Epidermal melanocyte (primary cell): Measurements from ENCODE around the gene WNT9A.

ENCODE experiments used
- DNase-seq: peaks from one replicate; pipeline ENCODE4 v3.0.0; 2011; ENCODE audit warnings: low spot score; ENCODE audit not compliant: insufficient read length

Gene WNT9A

DNA sequence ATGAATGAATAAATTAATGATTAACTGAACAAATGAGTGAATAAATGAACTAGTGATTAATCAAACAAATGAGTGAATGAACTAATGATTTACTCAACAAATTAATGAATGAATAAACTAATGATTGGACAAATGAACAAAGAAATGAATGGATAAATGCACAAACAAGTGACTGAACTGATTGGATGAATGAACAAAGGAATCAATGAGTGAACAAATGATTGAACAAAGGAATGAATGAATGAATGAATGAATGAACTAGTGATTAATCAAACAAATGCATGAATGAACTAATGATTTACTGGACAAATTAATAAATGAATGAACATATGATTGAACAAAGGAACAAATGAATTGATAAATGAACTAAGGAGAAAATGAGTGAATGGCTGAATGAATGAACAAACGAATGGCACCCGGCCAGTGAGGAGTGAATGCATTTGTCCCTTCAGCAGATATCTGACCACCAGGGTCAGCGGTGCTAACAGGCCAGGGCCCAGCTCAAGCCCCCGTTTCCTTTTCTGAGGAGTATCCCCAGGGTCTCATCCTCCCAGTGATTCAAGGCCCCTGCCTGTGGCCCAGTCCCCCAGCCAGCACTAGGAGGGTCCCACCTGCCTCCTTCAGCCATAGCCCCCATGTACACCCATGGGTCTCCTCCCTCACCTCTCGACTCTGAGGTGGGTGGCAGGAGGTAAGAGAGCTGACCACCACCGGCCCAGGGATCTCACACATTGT lies 49.9 kb downstream of the WNT9A start:
- no peak for DNase-seq

GRCh38 chr1:227896710-227897655 lies 50.7 kb downstream of the WNT9A start:
- DNase-seq, result no peak

DNA sequence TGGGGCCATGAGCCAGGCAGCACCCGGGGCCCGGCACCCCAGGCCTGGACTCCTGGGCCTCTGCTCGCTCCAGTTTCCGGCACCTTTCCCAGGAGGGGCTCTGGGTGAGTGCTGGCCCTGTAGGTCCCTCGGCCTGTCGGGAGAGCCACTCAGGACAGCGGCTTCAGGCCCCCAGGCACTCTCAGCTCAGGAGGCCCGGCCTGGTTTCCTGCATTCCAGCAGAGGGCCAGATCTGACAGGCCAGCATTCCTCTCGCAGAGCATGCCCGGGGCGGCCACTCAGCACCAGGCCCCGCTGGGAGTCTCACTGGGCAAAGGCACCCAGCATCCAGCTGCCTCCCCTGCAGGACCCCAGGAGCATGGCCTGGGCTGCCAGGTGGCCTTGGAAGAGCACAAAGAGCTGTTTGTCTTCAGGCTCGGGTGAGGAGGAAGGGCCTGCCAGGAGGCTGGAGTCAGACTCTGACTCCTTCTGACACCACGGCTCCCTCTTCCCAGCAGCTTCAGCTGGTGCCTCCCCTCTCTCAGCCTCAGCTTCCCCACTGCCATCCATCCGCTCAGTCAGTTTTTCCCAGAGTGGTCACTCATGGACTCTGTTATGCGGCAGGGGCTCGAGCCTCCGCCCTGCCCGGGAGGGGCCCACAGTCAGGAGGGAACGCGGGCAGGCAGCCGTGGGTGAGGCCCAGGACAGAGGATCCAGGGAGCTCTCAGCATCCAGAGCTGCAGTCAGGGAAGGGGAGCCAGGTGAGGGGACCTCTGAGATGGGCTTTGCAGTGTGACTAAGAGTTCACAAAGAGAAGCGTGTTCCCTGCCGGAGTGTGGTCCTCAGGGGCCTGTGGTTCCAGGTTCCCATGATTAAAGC lies 51.7 kb downstream of the WNT9A start:
- no peak for DNase-seq

DNA sequence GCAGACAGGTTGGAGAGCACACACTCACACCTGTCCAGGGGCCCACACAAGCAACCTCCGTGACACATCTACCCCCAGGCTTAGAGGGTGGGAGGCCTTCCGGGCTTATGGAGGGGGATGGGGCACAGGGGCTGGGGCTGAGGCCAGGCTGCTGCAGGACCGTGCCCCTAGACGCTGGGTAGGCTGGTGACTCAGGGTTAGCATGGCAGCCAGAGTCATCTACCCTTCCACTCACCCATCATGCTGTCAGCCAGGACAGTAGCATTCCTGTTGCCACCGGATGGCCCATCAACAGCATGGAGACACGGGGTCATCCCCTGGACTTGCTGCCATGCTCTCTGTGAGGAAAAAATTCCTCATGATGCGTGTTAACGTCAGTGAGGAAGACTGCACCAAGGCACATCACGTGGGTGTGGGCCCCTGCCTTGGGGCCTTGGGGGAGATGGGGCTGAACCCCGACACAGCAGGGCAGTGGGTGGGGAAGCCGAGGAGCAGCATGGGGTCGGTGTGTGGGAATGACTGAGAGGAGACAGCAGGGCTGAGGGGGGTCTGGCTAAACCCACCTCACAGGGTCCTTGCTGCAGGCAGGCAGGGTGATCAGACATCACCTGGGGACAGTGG lies 52.8 kb downstream of the WNT9A start:
- DNase-seq, result no peak

GRCh38 chr1:227893949-227894721 lies 53.6 kb downstream of the WNT9A start:
- no peak for DNase-seq

GRCh38 chr1:227893300-227893948 lies 54.3 kb downstream of the WNT9A start:
- DNase-seq, result no peak

- DNase-seq, result no peak
Observed at GRCh38 chr1:227892489-227893299, 55.0 kb downstream of the WNT9A start.

DNA sequence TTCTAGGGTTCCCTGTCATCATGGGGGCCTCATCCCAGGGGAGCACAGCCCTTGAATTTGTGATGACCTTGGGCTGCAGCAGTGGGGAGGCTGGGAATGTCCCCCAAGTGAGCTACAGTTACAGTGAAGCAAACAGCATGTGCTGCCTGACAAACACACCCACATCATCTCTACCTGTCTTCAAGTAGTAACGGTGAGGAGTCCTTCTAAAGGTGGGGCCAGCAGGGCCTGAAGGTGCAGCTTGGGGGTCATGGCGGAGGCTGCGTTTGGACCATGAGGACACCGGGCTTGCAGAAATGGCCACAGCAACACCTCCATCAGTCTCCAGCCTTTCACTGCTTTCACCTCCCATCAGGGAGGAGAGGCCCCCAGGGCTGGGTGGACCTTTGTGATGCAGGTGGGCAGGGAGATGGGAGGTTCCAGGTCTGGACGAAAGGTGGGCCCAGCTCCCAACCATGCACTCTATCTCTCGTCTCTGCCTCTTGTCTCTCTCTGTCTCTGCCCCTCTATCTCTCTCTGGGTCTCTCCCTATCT lies 55.7 kb downstream of the WNT9A start:
- DNase-seq, result no peak

- DNase-seq, result no peak
Observed at GRCh38 chr1:227891223-227891954, 56.3 kb downstream of the WNT9A start.

DNA sequence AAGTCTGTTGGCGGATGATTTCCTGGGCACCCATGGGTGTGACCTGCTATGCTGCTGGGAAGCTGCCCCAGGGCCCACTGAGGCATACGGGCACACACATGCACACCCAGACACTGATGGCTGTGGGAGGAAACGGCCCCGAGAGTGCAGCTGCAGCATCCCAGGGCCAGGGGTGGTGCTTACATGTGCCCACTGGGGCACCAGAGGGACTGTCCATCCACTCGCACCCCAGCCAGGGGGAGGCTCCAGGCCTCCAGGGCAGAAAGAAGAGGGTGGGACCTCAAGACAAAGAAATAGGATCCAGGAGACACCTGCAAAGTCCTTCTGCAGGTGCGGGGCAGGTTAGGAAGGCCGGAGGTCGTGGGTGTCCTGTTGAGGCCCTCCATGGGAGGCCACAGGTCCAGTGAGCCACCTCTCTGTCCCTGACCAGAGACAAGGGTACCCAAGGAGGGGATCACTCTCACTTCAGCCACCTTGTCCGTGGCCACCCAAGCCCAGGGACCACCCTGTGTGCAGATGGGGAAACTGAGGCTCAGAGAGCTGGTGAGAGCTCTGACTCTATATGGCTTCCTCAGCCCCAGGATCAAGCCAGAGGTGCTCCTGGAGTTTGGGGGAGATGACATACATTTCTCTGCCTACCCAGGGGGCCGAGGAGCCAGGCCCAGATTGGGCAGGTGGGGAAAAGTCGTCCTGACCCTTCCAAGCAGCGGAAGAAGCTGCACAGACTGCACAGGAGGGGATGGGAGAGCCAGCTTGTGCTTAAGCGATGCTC lies 57.1 kb downstream of the WNT9A start:
- no peak for DNase-seq

GRCh38 chr1:227889863-227890405 lies 57.8 kb downstream of the WNT9A start:
- no peak for DNase-seq

DNA sequence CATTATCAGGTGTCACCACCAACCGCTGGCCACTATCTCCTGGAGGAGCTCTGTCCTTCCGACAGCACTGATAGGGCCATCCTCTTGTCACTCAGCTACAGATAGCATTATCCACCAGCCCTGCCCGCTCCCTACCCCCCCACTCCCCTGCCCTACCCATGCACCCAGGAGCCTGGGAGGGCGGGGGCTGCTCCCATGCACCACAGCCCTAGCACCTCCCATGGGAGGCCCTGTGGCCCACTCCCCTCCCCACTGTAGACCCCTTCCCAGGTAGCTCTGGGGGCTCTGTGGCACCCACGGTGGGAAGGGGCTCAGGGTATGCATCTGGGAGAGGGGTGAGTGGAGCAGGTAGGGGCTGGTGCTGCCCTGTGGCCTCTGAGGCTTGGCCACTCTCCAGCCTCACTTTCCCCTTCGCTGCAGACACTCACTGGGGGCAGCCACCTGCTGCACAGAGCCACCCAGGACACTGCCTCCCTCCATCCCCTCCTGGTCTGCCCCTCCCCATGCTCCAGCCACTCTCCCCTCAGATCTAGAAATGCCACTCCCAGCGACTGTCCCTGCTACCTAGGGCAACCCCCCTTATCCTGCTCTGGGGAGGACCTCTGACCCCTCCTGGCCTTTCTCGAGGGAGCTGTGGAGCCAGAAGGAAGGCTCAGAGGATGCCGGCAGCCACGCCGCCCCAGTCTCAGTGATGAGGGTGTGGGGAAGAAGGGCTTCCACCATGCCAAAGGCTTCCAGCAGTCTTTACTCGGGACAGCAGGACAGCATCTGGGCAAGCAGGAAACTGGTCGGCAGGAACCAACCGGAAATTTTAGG lies 58.5 kb downstream of the WNT9A start:
- no peak for DNase-seq

DNA sequence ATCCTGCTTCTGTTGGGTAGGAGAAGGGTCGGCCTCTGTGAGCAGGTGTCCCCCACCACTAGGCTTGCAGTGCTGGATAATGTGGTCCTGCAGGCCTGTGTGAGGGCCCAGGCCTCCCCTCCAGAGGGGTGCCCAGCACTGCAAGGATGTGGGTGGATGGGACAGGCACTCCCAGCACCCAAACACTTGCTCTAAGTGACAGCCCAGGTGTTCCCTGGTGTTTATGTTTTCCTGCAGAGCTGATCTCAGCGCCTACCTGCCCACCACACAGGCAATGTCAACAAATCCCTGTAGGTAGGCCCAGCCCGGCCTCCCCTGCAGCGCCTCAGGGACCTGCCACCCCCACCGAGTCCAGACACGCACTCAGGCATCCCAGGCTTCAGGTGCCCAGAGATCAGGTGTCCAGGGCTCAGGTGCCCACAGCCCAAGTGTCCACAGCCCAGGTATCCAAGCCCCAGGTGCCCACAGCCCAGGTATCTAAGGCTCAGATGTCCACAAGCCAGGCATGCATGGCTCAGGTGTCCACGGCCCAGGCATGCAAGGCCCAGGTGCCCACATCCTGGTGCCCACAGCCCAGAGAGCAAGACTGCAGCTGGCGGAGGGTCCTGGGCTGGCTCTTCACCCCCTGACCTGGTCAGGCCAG lies 59.2 kb downstream of the WNT9A start:
- DNase-seq, result no peak

- no peak for DNase-seq
Observed at GRCh38 chr1:227887697-227888403, 59.9 kb downstream of the WNT9A start.
